ENCODE measurements around the gene DGKD.

Gene DGKD

DNA sequence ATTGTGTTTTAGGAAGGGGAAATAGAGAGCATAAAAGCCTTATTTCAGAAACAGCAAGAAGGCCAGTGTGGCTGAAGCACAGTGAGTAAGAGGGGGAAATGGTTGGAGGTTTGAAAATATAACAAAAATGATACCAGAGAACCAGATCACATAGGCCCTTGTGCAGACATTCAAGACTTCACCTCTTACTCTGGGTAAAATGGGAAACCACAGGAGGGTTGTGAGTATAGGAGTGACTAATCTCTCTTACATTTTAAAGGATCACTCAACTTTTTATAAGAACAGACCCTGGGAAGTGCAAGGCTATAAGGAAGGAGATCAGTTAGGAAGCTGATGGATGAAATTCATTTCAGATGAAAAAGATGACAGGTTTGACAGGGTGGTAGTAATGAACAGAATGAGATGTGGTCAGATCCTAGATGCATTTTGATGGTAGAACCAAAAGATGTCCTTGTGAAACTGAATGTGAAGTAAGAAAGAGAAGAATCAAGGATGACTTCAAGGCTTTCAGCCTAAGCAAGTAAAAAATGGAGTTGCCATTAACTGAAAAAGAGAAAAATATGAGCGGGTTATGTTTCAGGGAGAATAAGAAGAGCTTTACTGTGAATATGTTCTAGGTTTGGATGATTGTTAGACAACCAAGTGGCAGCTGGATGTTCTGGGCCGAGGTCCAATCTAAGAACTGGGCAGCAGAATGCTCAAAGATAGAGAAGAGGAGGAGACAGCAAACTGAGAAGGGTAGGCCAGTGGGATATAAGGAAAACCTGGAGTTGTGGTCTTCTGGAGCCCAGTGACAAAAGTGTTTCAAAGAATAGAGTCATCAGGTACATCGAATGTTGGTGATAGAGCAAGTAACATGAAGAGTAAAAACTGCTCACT is 147.1 kb downstream of the DGKD start:
- peak in 4 of 10 donors; percentile 13 to 81 (median 46) for DNase-seq
- intact Hi-C loops (cut with DNase I): no loop called here

DNA sequence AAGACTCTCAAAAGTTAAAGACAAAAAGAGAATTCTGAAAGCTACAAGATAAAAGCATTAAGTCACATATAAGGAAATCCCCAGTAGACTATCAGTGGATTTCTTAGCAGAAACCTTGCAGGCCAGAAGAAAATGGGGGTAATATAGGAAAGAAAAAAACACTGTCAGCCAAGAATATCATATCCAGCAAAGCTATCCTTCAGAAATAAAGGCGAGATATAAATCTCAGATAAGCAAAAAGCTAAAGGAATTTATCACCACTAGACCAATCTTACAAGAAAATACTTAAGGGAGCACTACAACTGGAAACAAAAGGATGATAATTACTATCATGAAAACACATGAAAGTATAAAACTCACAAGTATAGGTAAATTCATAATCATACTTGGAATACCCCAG is 149.2 kb downstream of the DGKD start:
- intact Hi-C loops (cut with DNase I): no loop called here
- no peak for DNase-seq

DNA sequence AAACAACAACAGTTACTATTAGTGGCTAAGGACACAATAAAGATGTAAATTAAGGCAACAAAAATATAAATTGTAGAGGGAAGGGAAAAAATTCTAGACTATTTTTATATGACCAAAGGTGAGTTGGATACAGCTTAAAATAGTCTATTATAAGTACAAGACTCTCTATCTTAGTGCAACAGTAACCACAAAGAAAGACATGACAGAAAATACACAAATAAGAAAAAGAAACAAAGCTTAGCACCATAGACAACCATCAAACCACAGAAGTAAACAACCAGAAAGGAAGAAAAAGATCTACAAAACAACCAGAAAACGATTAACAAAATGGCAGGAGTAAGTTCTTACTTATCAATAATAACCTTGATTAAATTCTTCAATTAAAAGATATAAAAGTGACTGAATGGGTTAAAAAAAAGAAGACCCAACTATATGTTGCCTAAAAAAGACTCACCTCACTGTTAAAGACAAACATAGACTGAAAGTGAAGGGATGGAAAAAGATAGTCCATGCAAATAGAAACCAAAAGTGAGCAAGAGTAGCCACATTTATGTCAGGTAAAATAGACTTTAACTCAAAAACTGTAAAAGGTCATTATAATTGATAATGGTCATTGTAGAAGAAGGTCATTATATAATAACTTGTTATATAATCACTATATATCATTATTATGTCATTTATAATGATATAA is 149.8 kb downstream of the DGKD start:
- intact Hi-C loops (cut with DNase I): no loop called here
- no peak for DNase-seq

DNA sequence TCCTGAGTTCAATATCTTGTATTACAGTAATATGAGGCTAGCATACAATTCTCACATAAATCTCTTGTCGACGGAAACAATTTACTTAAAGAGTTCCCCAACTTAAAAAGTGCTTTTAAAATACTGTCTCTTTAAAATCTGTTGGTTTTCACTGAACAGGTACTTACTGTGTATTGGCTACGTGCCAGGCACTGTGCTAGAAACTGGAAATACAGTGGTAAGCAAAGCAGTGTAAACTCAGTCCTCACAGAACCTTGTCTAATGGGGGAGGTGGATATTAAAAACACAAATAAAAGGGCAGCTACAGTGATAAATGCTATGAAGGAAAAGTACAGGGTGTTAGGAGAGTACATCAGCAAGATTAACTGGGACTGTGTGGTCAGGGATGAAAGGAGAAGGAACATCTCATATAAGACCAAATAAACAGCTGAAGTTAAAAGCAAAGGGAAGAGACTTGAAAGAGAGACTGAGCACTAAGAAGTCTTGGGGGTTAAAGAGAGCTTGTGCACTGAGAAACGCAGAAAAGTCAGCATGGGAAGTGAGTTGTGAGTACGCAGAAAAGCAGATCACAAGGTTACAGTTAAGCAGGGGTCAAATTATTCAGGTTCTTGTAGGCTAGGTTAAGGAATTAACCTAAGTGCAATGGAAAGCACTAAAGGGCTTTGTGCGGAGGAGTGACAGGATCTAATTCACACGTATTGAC is 159.8 kb downstream of the DGKD start:
- intact Hi-C loops (cut with DNase I): no loop called here
- DNase-seq: no peak

DNA sequence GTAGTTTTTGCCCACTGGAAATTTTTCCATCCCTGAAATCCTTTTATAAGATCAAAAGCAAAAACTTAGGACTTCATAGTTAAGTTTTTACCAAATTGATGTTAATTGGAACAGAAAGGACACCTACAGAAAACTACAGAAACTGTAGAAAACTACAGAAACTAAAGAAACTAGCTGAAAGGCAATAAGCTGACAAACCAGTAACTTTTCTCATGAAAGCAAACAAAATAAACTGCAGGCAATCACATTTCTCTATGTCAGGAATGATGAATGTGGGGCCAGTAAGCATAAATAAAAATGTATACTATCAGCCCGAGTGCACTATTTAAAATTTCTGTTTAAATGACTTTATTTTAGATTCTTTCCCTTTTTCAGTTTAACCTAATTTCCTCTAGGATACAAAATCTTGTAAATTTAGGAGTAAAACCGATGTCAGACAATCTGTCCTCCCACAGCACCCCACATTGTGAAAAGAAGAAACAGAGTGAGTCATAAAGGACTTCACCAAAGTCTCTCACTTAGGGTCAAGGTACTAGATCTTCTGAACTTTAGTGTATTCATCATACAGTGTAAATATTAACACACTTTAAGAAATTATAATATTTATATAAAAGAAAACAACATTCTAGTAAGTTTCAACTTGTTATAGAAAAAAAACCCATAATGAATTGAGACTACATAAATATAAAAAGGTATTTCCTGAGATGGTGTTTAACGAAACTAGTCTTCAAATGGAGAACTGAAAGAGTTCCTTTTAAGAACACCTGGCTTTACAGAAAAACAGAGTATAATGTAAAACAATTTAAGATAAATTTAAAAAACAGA is 165.7 kb downstream of the DGKD start:
- DNase-seq: no peak
- intact Hi-C loops (cut with DNase I): no loop called here
